Stimulated activated CD8-positive, alpha-beta memory T cell treated with anti-CD3 and anti-CD28 coated beads, Interleukin-15, amount 100 ng/mL, for 1 hour (primary cell): ENCODE measurements around the gene CEP41.

Experiments used
- DNase-seq: peaks from one replicate; pipeline ENCODE4 v3.0.0-alpha.2; 2020; ENCODE audit warnings: low read depth

The CEP41 gene

DNA sequence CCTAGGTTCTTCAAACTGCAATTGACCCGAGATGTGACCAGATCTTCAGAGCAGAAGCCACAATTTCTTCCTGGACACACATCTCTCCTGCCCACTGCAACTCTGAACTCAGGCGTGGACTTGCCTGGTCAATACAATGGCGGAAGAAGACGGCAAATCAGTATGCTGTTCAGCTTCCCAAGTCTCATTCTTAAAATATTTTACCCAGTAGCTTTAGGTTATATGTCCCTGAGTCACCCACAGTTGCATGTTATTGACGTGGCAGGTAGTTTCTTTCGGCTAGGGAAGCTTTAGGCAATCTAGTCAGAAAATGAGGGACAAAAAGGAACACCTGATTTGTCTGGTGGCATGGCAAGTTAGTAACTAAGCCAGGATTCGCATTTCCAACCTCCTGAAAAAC is 22.5 kb downstream of the CEP41 start:
- DNase-seq: no peak

DNA sequence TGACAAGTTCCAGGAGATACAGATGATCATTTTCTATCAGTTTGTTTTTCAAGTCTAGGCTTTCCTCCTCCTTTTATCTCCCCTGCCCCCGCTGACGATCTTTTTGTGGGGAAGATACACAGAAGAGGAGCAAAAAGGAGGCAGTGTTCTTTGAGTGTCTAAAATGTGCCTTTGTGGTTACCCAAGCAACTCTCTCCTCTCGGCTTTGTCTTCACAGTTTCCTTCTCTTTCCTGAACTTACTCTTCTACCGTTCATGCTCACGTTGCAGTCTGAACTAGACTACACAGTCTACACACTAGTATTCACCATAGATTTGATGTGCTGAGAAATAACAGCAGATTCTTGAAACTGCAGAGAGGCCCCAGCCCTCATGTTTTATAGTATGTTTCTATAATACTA is 23.6 kb downstream of the CEP41 start:
- DNase-seq: no peak

DNA sequence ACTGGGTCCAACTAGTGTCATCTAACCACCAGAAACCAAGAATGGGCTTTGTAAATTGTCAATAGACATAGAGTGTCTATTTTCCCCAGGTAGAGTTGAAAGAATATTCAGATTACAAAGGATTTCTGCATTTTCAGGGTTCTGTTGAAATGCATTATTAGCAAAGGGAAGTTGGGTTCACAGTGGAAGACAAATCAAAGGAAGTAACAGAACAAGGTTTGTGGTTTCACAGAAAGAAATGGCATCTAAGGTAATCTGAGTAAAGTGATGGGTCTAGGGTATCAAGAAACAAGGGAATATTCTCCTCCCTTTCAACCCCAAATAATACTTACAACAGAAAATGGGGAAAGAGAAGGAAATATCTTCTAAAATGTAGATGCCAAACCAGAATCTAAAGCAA is 25.8 kb downstream of the CEP41 start:
- no peak for DNase-seq

DNA sequence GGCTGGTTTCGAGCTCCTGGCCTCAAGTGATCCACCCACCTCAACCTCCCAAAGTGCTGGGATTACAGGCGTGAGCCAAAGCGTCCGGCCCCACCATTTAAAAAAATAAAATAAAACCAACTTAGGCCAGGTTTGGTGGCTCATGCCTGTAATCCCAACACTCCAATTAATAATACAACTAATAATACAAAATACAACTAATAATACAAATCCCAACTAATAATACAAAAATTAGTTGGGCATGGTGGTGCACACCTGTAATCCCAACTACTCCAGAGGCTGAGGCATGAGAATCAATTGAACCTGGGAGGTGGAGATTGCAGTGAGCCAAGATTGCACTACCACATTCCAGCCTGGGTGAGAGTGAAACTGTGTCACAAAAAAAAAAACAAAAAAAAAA is 27.6 kb downstream of the CEP41 start:
- no peak for DNase-seq

DNA sequence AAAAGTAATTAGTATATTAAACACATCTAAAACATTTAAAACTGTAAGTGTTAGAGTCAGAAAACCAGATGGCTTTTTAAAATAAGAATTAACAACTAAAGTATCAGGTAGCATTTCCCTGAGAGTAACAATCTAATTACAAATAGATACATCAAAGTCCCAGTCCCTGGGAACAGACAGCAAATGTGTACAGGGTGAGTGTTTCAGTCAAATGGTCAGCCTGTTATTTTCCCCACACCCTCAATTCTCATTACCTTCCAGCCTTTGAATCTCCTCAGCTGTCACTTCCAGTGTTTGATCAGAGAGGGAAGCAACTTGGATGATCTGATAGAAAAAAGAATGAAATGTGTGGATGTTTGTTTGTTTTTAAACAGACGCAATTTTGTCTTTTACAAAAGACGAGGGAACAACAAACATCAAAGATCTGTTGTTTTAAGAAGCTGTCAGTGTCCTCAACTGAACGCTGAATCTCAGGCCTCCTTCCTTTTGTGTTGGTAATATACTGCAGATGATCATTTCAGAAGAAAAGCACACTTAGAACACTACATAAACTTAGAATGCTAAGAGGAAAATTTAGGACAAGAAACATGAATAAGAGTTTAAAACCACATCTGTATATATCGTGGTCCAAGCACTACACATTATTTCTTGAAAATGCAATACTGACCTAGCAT is 29.8 kb downstream of the CEP41 start:
- DNase-seq: no peak

DNA sequence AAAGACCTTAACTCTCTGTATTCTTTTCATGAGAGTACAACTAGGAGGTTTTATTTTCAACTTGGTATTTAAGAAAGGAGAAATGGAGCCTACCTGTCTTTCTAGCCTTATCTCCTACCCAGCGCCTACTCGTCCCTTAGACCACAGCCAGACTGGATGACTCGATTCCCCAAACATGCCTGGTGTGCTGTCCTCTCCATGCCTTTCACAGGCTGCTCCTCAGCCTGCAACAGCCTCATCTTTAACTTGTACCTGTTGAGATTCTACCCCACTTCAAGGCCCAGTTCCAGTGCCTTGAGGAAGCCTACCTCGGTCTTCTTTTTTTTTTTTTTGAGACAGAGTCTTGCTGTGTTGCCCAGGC is 31.1 kb downstream of the CEP41 start:
- no peak for DNase-seq

DNA sequence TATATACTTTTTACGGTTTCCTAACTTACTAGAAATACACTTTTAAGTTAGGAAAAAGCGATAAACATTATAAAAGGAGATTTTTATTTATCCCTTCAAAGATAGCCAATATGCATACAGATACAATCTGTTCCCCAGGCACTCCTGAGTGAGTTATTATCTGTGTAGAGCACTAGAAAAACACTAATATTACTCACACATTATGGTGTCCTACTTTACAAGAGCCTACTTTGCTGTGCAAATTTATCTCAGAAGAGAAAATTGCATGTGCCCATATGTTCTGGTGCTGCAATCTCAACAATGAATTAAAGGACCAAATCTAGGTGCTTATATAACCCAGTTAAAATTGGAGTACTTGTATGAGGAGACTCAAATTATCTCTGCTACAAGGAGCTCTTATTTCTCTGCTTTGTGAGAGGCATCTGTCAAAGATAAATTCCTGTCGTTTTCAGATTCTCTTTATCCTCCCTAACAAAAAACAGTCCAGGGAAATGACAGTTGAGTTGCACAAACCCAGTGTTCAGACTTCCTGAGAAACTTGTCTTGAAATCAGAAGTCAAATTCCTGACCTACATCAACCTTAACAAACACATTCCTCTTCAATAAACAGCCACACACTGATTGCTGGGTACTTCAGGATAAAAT is 31.6 kb downstream of the CEP41 start:
- no peak for DNase-seq

DNA sequence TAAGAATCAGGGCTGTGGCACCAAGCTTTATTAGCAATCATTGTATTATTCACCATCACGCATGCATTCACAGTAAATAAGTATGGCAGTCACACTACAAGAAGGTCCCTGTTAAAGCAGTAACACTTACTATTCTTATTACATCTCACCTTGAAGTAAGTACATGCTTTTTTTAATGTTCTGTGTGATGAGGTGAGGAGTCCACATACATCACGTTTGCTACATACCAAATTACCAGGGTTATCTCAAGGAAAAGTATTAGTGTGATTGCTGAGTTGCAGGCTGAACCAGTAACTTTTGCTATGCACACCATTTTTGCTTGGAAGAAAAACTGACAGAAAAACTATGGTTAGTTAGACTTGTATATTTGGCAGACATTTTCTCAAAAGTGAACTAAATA is 35.8 kb downstream of the CEP41 start:
- no peak for DNase-seq

DNA sequence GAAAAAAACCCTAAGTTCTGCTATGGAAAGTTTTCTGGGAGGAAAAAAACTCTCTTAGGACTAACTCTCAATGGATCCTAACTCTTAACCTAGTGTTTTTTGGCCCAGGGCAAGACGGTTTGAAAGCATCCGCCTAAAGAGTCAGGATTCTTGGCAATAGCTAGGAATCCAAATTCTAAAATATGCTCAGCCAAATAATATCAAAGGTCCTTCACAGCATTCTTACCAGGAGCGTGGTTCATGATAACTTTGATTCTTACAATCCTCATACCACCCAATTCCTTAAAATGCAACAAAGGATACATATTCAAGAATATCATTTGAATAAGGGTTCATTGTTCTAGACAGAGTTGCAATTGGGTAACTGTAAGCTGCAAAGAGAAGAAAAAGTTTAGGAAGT is 39.2 kb downstream of the CEP41 start:
- DNase-seq: no peak

DNA sequence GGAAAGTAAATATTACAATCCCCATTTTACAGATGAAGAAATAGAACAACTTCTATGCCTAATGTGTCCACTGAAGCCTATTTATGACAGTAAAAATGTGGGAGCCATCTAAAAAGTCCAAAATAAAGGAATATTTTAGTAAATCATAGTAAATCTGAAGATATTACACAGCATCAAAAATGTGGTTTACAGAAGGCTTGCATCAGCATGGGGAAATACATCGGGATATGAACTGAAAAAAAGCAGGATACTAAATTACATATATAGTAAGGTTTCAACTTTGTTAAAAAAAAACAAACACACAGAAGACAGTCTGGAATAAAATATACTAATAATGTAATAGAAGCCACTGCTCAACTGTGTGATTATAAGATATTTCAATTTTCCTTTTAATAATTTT is 39.7 kb downstream of the CEP41 start:
- no peak for DNase-seq

DNA sequence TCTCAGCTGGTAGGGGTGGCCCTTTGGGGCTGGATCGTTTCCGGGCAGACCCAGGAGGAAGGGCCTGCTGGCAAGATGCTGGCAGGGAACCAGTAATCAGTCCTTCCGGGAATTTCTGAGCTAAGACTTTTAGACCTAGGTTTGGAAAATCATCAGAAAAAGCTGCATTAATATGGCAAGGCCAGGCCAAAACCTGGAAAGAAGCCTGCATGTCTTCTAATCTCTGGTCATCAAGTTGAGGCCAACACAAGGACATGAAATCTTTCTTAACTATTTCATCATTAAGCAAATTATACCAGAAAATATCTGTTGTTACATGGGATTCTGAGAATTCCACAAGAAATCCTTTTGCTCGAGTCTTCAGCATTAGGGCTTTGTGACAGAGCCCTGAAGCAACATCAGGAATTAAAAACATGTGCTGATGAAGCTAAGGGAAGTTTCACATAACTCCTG is 40.7 kb downstream of the CEP41 start:
- DNase-seq: no peak

DNA sequence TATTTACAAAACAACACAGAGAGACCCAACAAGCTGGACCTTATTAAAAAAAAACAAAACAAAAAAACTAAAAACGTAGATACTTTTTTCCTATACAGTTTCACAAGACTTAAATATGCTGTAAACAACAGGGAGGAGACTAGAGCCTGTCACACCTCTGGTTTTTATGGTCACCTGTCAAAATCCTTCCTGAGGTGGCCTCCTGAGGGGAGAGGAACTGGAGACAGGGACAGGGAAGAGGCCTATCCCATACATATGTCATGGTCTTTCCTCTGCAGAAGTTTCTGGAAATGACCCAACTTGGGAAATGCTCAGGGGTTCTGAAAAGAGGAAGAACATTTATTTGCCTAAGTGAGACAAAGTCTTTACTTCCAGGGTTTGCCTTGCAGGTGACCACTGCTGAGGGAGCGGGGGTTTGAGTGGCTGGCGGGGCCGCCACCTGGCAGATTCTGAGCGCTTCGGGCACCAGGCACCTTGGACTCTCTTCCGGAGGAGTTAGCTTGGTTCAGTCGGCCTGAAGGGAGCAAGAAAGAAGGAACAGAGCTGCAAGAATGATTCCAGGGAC is 42.2 kb downstream of the CEP41 start:
- no peak for DNase-seq

DNA sequence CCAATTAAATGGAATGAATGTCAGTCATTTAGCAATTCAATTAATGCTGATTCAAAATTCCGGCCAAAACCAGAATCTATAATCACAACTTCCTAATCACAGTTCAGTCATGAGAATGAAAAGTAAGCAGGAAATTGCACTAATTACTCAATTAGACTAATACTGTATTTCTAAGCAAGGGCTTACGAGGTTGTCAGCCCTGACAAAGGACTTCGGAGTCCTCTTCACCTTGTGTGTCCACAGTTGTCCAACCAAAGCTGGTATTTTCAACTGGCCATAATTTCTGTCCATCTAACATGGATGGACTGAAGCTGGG is 43.1 kb downstream of the CEP41 start:
- no peak for DNase-seq

DNA sequence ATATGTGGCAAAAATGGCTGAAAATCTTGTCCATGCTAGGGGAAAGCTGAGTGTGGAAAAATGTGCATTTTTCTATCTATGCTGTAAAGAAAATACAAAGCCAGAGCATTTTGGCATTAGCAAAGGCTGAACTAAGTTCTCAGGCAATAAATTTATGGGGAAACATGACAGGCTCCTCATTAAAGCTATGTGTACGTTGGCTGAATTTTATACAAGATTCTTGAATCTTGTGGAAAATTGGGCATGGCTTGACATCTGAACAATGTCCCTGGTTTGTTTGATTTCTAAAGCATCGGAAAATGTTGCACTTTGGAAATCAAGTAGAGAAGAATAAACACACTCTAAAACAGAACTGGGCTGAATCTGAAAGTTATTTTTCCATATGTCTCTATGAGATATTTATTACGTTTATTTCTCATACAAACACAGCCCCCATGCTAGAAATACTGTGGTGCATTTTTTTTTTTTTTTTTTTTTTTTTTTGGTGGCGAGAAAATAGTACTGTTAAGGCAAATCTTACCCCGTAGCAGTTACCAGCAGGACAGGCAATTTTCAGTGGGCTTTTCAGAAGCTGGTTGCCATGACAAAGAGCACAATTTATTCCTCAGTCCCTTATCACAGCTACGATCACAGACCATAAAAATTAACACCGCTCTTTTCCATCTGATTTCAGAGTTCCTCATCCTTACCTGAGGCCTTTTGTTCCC is 43.6 kb downstream of the CEP41 start:
- no peak for DNase-seq

DNA sequence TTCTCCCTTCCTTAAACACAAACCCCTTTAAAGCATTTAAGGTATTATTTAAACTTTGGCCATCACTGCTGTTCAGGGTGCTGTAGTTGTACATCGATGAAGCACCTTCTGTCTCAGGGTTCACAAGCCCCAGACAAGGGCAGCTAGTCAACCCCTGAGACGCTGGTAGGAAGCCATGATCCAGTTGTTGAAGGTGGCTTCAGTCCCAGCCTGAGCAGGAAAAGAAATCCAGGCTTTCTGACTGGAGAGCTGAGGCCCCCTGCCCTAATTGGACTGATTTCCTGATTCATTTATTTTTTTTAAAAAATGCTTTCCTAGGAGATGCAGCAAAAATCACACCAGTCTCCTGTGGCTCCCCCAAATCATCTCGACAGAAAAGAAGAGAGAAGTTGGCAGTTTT is 44.7 kb downstream of the CEP41 start:
- no peak for DNase-seq

DNA sequence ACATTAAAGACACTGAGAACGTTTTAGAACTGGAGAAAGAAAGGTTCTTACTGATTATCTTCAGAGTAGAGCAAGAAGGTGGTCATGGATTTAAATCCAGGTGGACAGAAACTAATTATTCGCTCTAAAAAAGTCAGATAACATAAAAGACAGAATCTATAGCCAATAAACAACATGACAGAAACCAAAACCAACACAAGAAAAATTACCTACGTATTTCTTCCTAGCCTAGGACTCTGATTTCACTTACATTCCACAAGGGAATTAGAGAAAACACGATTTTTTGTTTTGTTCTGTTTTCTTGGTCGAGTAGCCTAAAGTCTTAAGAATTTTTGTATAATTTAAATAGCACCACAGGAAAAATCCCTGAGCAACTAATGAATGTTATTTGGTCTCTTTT is 45.4 kb downstream of the CEP41 start:
- no peak for DNase-seq

DNA sequence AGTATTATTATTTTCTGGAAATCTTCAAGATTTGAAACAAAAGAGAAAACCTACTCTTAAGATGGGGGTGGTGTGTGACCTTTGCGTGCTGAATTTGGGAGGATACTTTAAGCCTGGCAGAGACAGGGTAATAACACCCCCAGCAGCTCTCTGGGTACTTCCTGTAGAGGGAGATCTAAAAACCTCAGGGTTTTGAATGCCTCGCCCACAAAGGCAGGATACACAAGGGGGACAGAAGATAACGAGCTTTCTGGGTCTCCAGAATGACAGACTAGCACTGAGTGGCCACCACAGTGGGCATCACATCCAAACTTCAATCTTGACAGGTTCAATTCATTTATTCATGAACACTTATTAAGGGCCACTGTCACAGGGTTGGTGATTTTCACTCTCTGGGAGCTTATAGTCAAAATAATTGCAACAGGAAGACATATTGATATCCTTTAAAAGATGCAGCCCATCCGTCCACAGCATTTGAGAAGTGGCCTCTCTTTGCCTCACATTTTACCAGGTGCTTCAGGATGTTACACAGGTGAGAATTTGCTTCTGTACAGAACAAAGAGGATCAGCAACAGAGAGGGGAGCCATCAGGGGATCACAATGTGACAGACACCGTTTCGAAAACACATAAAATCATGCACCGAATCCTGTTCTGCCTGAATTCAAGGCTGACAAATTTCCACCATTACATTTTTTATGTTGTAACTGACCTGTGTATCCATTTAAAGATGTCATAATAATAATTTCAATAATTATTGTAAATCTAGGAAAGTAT is 46.2 kb downstream of the CEP41 start:
- DNase-seq: no peak

DNA sequence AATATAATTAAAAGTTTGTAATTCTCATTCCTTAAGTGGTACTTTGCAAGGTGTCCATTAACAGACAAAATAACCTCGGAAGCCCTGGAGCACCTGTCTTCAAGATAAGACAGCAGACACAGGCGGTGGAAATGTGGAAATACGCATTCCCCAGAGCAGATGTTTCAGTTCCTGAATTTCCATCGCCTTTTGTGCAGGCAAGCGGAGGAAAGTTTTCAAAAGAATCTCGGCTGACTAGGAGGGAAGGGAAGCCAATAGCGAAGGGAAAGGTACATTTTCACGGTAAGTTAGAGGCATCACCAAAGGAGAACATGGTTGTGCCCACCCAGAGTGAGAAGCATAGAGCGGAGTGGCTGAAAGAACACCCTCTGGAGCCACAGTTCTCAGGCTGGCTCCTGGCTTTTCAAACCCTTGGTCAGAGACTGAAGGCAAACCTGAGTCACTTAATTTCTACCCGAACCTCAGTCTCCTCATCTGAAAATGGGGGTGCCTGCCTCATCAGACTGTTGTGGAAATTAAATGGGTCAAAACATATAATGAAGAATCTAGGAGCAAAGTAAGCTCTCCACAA is 46.9 kb downstream of the CEP41 start:
- DNase-seq: no peak

DNA sequence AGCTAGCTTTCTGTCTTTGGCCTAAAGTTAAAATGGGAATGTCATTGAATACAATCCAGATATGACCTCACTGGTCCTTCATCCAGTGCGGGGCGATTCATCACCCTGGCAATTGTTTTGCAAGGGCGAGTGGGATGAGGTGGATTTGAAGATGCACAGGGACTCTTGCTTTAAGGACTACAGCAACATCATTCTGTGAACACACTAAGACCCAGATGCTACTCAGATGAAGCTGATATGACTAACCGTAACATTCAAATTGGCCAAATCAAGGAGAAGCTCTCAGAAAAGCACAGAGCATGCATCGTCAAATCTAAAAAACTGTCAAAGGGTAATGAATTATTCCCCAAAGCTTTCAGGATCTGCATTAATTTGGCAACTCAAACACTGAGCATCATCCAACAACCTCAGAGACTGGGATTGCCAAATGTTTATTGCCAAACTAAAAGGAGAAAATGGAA is 47.7 kb downstream of the CEP41 start:
- DNase-seq: no peak

DNA sequence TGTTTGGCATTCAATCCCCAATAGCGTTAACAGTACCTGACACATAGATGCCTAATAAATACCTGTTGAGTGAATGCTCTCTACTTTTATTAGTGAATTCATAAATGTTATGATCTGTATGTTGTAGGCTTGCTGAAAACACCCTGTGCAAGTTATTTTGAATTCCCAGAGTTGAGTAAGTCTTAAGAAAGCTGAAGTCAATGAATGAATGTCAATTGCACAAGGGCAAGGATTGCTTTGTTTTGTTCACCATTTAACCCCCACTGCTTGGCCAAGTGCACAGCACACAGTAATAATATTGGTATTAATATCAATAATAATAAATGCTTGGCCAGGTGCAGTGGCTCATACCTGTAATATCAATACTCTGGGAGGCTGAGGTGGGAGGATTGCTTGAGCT is 50.3 kb downstream of the CEP41 start:
- no peak for DNase-seq

DNA sequence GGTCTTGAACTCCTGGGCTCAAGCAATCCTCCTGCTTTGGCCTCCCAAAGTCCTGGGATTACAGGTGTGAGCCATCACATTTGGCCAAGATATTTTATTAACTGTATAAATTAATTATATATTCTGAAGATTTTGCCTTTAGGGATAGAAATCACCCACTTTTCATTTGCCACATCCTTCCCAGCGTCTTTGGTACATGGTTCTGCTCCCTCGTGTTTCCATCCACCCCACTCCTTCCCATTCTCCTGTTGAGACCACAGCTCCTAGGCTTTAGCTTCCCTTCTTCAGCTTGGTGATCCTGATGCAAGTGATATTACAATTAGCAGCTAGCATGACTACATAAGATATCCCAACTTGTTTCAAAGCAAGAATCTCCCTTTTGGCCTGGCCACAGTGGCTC is 52.1 kb downstream of the CEP41 start:
- no peak for DNase-seq
